A549 (cell line): ENCODE data around the gene SLC38A3. TPM values are rescaled to one million over a fixed set of nuclear protein-coding genes. Genes with fewer than 3 reads are reported as not detected.

Experiments used
- ATAC-seq, 2 experiments: fragments of 200-7000 bp in 1 of 2; fragments of >200 bp in 1 of 2; cut with Nextera tagmentation in 1 of 2; cut with Tn5 transposase in 1 of 2; 3 replicates each; pipeline versions ENCODE4 v1.8.0 to v1.9.1; 2018 to 2020; ENCODE audit warnings: mild to moderate bottlenecking in 1 of 2, moderate library complexity in 1 of 2
- CTCF ChIA-PET: fragments of 300-600 bp; sonication (Branson Sonifier 250); formaldehyde crosslinking; extraction: SDS; loops from one replicate; lab custom pipeline; 2021; ENCODE audit warnings: antibody characterized with exemption, inconsistent platforms; lab: Yijun Ruan, JAX
- POLR2A ChIA-PET: fragments of 350-600 bp; formaldehyde crosslinking; extraction: SDS; loops from one replicate; lab custom pipeline; 2021; ENCODE audit warnings: antibody characterized with exemption, inconsistent platforms; lab: Yijun Ruan, JAX
- DNase-seq, 2 experiments: peaks; one replicate each; pipeline versions ENCODE4 v3.0.0 to v3.0.0-alpha.2; 2011 to 2016; ENCODE audit warnings: low read depth in 1 of 2, low spot score in 1 of 2
- FAIRE-seq: peaks from 2 replicates; lab custom pipeline; 2011; peaks lifted over from hg19 to GRCh38; lab: Jason Lieb, UNC
- H3K27ac ChIP-seq, 2 experiments: fragments of >200 bp; sonication (Bioruptor Twin); formaldehyde crosslinking; 3 replicates each; pipeline ENCODE4 v1.5.1; 2016 to 2017
- H3K4me1 ChIP-seq: fragments of >200 bp; sonication (Bioruptor Twin); formaldehyde crosslinking; 3 replicates; pipeline ENCODE4 v1.6.1; 2016
- H3K4me2 ChIP-seq: fragments of >200 bp; sonication (Bioruptor Twin); formaldehyde crosslinking; 3 replicates; pipeline ENCODE4 v1.6.1; 2016
- H3K4me3 ChIP-seq: fragments of >200 bp; sonication (Bioruptor Twin); formaldehyde crosslinking; 3 replicates; pipeline ENCODE4 v1.5.1; 2016
- H3K9me3 ChIP-seq: fragments of >200 bp; sonication (Bioruptor Twin); formaldehyde crosslinking; 3 replicates; pipeline ENCODE4 v1.6.1; 2016
- CBX2 ChIP-seq: fragments of 200-600 bp; sonication (generic); IDR thresholded peaks from 2 replicates; pipeline ENCODE4 v1.6.1; 2016; ENCODE audit warnings: low read depth, mild to moderate bottlenecking, borderline replicate concordance
- CEBPB ChIP-seq, 2 experiments: fragments of >200 bp in 1 of 2; sonication (Bioruptor Twin) in 1 of 2; formaldehyde crosslinking in 1 of 2; IDR thresholded peaks; 2 replicates each; pipeline ENCODE4 v1.6.1; 2012 to 2016
- CHD4 ChIP-seq: fragments of 200-600 bp; sonication (generic); IDR thresholded peaks from 2 replicates; pipeline ENCODE4 v1.6.1; 2016; ENCODE audit warnings: antibody characterized with exemption, mild to moderate bottlenecking, borderline replicate concordance
- ESRRA ChIP-seq: fragments of 150-350 bp; IDR thresholded peaks from 2 replicates; pipeline ENCODE4 v1.6.1; 2014; ENCODE audit warnings: mild to moderate bottlenecking, low read length, borderline replicate concordance
- FOSB ChIP-seq: fragments of 250-450 bp; sonication (Bioruptor Pico); IDR thresholded peaks from 2 replicates; pipeline ENCODE4 v1.5.0; 2020; ENCODE audit warnings: mild to moderate bottlenecking, moderate library complexity
- HEYL ChIP-seq: fragments of 250-450 bp; sonication (Bioruptor Pico); IDR thresholded peaks from 2 replicates; pipeline ENCODE4 v1.8.0; 2021; ENCODE audit warnings: mild to moderate bottlenecking, moderate library complexity
- NR3C1 ChIP-seq: fragments of >200 bp; sonication (Bioruptor Twin); formaldehyde crosslinking; IDR thresholded peaks from 3 replicates; pipeline ENCODE4 v1.6.1; 2017
- PBX3 ChIP-seq: IDR thresholded peaks from 2 replicates; pipeline ENCODE4 v1.6.1; 2012
- POLR2AphosphoS2 ChIP-seq: conservative IDR thresholded peaks from 2 replicates; pipeline ENCODE4 v1.6.1; 2012; ENCODE audit warnings: low read length, improper control_type of control experiment, inconsistent platforms
- RAD21 ChIP-seq, 2 experiments: fragments of >200 bp in 1 of 2; sonication (Bioruptor Twin) in 1 of 2; formaldehyde crosslinking in 1 of 2; IDR thresholded peaks in 1 of 2; conservative IDR thresholded peaks in 1 of 2; 2 replicates in 1 of 2; 3 replicates in 1 of 2; pipeline ENCODE4 v1.6.1; 2012 to 2018; ENCODE audit warnings: inconsistent platforms in 1 of 2
- REST ChIP-seq: fragments of 200-600 bp; sonication (generic); IDR thresholded peaks from 2 replicates; pipeline ENCODE4 v1.6.1; 2016; ENCODE audit warnings: antibody characterized with exemption, mild to moderate bottlenecking, moderate library complexity
- SMC3 ChIP-seq: fragments of >200 bp; sonication (Bioruptor Twin); formaldehyde crosslinking; IDR thresholded peaks from 3 replicates; pipeline ENCODE4 v1.6.1; 2018; ENCODE audit warnings: inconsistent platforms
- USF2 ChIP-seq: fragments of 450-650 bp; IDR thresholded peaks from 2 replicates; pipeline ENCODE4 v1.6.1; 2014; ENCODE audit warnings: antibody characterized with exemption
- WGBS: methylation state at CpG from one replicate; pipeline ENCODE4 v1.1.6; 2017; ENCODE audit errors: missing lambda C conversion rate; 5-methylcytosine and 5-hydroxymethylcytosine counted together
- polyA plus RNA-seq, 4 experiments: library from polyadenylated mRNA; depleted of rRNA in 3 of 4; stranded (reverse); fragments of >200 nt; fragmentation: RNase III in 1 of 4; extraction: RNeasy Plus Mini Kit Qiagen cat#74134 plus additional on column Dnase treatment in 1 of 4; gene quantifications; 2 replicates in 3 of 4; 3 replicates in 1 of 4; pipeline ENCODE4 v1.2.3, GENCODE V29; 2011 to 2017

Gene SLC38A3
- polyA plus RNA-seq, 2 of the 4 experiments (the other 2 are of a cell fraction), result 0.05 TPM; not detected in 1

GRCh38 chr3:50161320-50161719 is 43.8 kb upstream of the SLC38A3 start:
- peak overlapping the region; percentile 71; the same call in 2 of the 3 replicates for H3K4me2 ChIP-seq
- H3K4me1 ChIP-seq, result peaks cover 94% of the 10 kb centered on the region
- no peaks in the 10 kb centered on the region for H3K9me3 ChIP-seq
- H3K4me3 ChIP-seq, result no peak overlapping the region
- ATAC-seq (no peak), FAIRE-seq (no peak), DNase-seq (no peak)
- TF ChIP-seq USF2, result no peak
- no peak for TF ChIP-seq POLR2AphosphoS2
- H3K27ac ChIP-seq, result peak overlapping the region; percentile 88 to 94; a peak in 4 of 6 replicates
- CTCF ChIA-PET, result interaction anchor here (1.3 to 2.9 kb wide), 3 partner anchors 12 to 41 kb away, joined by 4 to 9 read pairs (median 5); no protein-coding TSS in a partner anchor
- WGBS, result 51% methylated on average over 6 of the region's 13 CpGs
- POLR2A ChIA-PET, result no interaction called here

GRCh38 chr3:50162034-50162883 is 42.8 kb upstream of the SLC38A3 start:
- ChIA-PET POLR2A (no interaction called here), CTCF (interaction anchor here (1.2 to 2.9 kb wide), 6 partner anchors 9 to 42 kb away, joined by 3 to 9 read pairs (median 4); no protein-coding TSS in a partner anchor)
- FAIRE-seq (no peak), DNase-seq (no peak), ATAC-seq (no peak)
- peak overlapping the region; percentile 88 to 94 for H3K27ac ChIP-seq
- TF ChIP-seq NR3C1, result no peak
- no peak for TF ChIP-seq HEYL (CRISPR knock-in tag)
- no peak for TF ChIP-seq PBX3
- no peak for TF ChIP-seq SMC3
- no peak for TF ChIP-seq REST
- TF ChIP-seq ESRRA, result no peak
- no peak for TF ChIP-seq CBX2
- no peak for TF ChIP-seq FOSB (CRISPR knock-in tag)
- TF ChIP-seq CEBPB (IDR thresholded peaks at IDR 0.05), result no peak
- TF ChIP-seq CHD4, result no peak
- no peak for TF ChIP-seq RAD21 (conservative IDR thresholded peaks at IDR 0.05 in 1 of 2, IDR thresholded peaks at IDR 0.05 in 1 of 2)
- no peak overlapping the region for H3K4me3 ChIP-seq
- no peaks in the 10 kb centered on the region for H3K9me3 ChIP-seq
- WGBS, result 67% methylated on average over 3 of the region's 5 CpGs
- peak overlapping the region; percentile 71 for H3K4me2 ChIP-seq
- H3K4me1 ChIP-seq, result peaks cover 94% of the 10 kb centered on the region
